AML-193 (cell line): ENCODE results near the gene TSPAN5.
A peak's percentile ranks its signal among the peaks of the same experiment; 100 is the strongest.
"Not testable (repeated sequence)": the region's sequence is repeated elsewhere in the genome, so short reads cannot be mapped to it uniquely, and the experiment has no call there.

Source experiments
- DNase-seq, 2 experiments: peaks; one replicate each; lab custom pipeline; 2025; lab: John Stamatoyannopoulos, UW

Gene TSPAN5

GRCh38 chr4:98546910-98547594 is 111.4 kb downstream of the TSPAN5 start:
- DNase-seq = no peak

GRCh38 chr4:98544818-98545414 is 113.5 kb downstream of the TSPAN5 start:
- DNase-seq = no peak

- DNase-seq = no peak
Observed at GRCh38 chr4:98544141-98544817, 114.1 kb downstream of the TSPAN5 start.

- no peak for DNase-seq
Observed at GRCh38 chr4:98542011-98542410, 116.4 kb downstream of the TSPAN5 start.

GRCh38 chr4:98540803-98541202 is 117.6 kb downstream of the TSPAN5 start:
- DNase-seq = no peak

- no peak for DNase-seq
Observed at GRCh38 chr4:98539741-98540140, 118.7 kb downstream of the TSPAN5 start.

GRCh38 chr4:98539299-98539698 is 119.1 kb downstream of the TSPAN5 start:
- peak; percentile 31 to 33 for DNase-seq

GRCh38 chr4:98536631-98537030 is 121.8 kb downstream of the TSPAN5 start:
- DNase-seq = no peak

GRCh38 chr4:98534146-98534545 is 124.3 kb downstream of the TSPAN5 start:
- DNase-seq = not testable (repeated sequence)

GRCh38 chr4:98530572-98530971 is 127.8 kb downstream of the TSPAN5 start:
- DNase-seq = no peak

GRCh38 chr4:98529970-98530569 is 128.3 kb downstream of the TSPAN5 start:
- no peak for DNase-seq

GRCh38 chr4:98528882-98529281 is 129.5 kb downstream of the TSPAN5 start:
- DNase-seq = no peak

- DNase-seq = no peak
Observed at GRCh38 chr4:98527534-98528269, 130.7 kb downstream of the TSPAN5 start.

GRCh38 chr4:98524230-98524629 is 134.2 kb downstream of the TSPAN5 start:
- no peak for DNase-seq

GRCh38 chr4:98522636-98523395 is 135.6 kb downstream of the TSPAN5 start:
- no peak for DNase-seq

GRCh38 chr4:98522062-98522461 is 136.3 kb downstream of the TSPAN5 start:
- DNase-seq = no peak

- DNase-seq = no peak
Observed at GRCh38 chr4:98521486-98521885, 136.9 kb downstream of the TSPAN5 start.

- no peak for DNase-seq
Observed at GRCh38 chr4:98519268-98519977, 139.0 kb downstream of the TSPAN5 start.

GRCh38 chr4:98518559-98519267 is 139.7 kb downstream of the TSPAN5 start:
- DNase-seq = no peak
